EL (cell line): Measurements from ENCODE around the gene OAT.

Experiments used
- DNase-seq: peaks from one replicate; pipeline ENCODE4 v3.0.0-alpha.2; 2016

OAT gene

GRCh38 chr10:124418726-124419501 lies at the start of gene OAT:
Gene OAT, minus strand, starts transcription at chr10:124418923. Its CDS starts 6,752 bp downstream, at chr10:124412171.
- DNase-seq, result peak; percentile 96

- no peak for DNase-seq
These were observed 48.4 kb upstream of the OAT start for GRCh38 chr10:124467165-124467564.

- DNase-seq, result no peak
These were observed 47.2 kb upstream of the OAT start for GRCh38 chr10:124465777-124466488.

- no peak for DNase-seq
These were observed 46.5 kb upstream of the OAT start for GRCh38 chr10:124465003-124465776.

- no peak for DNase-seq
These were observed 45.6 kb upstream of the OAT start for GRCh38 chr10:124464028-124464965.

- DNase-seq, result no peak
These were observed 43.6 kb upstream of the OAT start for GRCh38 chr10:124462348-124462695.

GRCh38 chr10:124461642-124462347 lies 43.1 kb upstream of the OAT start, which contains the start of gene LHPP:
Gene LHPP, plus strand, starts transcription at chr10:124461823. Its CDS starts 40 bp downstream, at chr10:124461863.
- DNase-seq, result peak; percentile 84

- DNase-seq, result no peak
These were observed 41.4 kb upstream of the OAT start for GRCh38 chr10:124460144-124460543.

- no peak for DNase-seq
These were observed 40.7 kb upstream of the OAT start for GRCh38 chr10:124459395-124459794.

- no peak for DNase-seq
These were observed 40.2 kb upstream of the OAT start for GRCh38 chr10:124458889-124459288.

GRCh38 chr10:124458473-124458872 lies 39.8 kb upstream of the OAT start:
- DNase-seq, result no peak

GRCh38 chr10:124455441-124455840 lies 36.7 kb upstream of the OAT start:
- no peak for DNase-seq

GRCh38 chr10:124453960-124454610 lies 35.4 kb upstream of the OAT start:
- no peak for DNase-seq

- no peak for DNase-seq
These were observed 32.6 kb upstream of the OAT start for GRCh38 chr10:124451276-124451675.

- DNase-seq, result no peak
These were observed 32.0 kb upstream of the OAT start for GRCh38 chr10:124450783-124451057.

GRCh38 chr10:124450012-124450782 lies 31.5 kb upstream of the OAT start, which contains the start of gene NKX1-2:
Gene NKX1-2, minus strand, starts transcription at chr10:124450035. Its CDS starts 92 bp downstream, at chr10:124449943.
- no peak for DNase-seq

- no peak for DNase-seq
These were observed 30.7 kb upstream of the OAT start for GRCh38 chr10:124449170-124450011.

GRCh38 chr10:124448696-124449169 lies 30.0 kb upstream of the OAT start:
- no peak for DNase-seq

GRCh38 chr10:124447751-124448466 lies 29.2 kb upstream of the OAT start:
- DNase-seq, result no peak
